ENCODE results near the gene SLC6A11.

SLC6A11 gene

GRCh38 chr3:10780243-10780642, 35.8 kb upstream of the SLC6A11 start:
- H3K4me3 ChIP-seq (ENCODE audit: low read depth, low read length) = no peak overlapping the region
- TF ChIP-seq, protein P1, sequence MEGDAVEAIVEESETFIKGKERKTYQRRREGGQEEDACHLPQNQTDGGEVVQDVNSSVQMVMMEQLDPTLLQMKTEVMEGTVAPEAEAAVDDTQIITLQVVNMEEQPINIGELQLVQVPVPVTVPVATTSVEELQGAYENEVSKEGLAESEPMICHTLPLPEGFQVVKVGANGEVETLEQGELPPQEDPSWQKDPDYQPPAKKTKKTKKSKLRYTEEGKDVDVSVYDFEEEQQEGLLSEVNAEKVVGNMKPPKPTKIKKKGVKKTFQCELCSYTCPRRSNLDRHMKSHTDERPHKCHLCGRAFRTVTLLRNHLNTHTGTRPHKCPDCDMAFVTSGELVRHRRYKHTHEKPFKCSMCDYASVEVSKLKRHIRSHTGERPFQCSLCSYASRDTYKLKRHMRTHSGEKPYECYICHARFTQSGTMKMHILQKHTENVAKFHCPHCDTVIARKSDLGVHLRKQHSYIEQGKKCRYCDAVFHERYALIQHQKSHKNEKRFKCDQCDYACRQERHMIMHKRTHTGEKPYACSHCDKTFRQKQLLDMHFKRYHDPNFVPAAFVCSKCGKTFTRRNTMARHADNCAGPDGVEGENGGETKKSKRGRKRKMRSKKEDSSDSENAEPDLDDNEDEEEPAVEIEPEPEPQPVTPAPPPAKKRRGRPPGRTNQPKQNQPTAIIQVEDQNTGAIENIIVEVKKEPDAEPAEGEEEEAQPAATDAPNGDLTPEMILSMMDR (IDR thresholded peaks at IDR 0.05; ENCODE audit: borderline replicate concordance, insufficient read depth, low read depth, low read length) = no peak

- H3K4me3 ChIP-seq (ENCODE audit: low read depth, low read length) = no peak overlapping the region
- TF ChIP-seq, protein P1 (IDR thresholded peaks at IDR 0.05; ENCODE audit: borderline replicate concordance, insufficient read depth, low read depth, low read length) = no peak
These were observed 35.1 kb upstream of the SLC6A11 start for GRCh38 chr3:10780922-10781321.

- TF ChIP-seq, protein P1 (IDR thresholded peaks at IDR 0.05; ENCODE audit: borderline replicate concordance, insufficient read depth, low read depth, low read length) = no peak
- no peak overlapping the region for H3K4me3 ChIP-seq (ENCODE audit: low read depth, low read length)
These were observed 34.0 kb upstream of the SLC6A11 start for GRCh38 chr3:10781981-10782380.

- no peak overlapping the region for H3K4me3 ChIP-seq (ENCODE audit: low read depth, low read length)
- TF ChIP-seq, protein P1 (IDR thresholded peaks at IDR 0.05; ENCODE audit: borderline replicate concordance, insufficient read depth, low read depth, low read length) = peak; percentile 75
These were observed 32.4 kb upstream of the SLC6A11 start for GRCh38 chr3:10783360-10784351.

GRCh38 chr3:10786640-10787039, 29.4 kb upstream of the SLC6A11 start:
- no peak overlapping the region for H3K4me3 ChIP-seq (ENCODE audit: low read depth, low read length)
- TF ChIP-seq, protein P1 (IDR thresholded peaks at IDR 0.05; ENCODE audit: borderline replicate concordance, insufficient read depth, low read depth, low read length) = no peak

DNA sequence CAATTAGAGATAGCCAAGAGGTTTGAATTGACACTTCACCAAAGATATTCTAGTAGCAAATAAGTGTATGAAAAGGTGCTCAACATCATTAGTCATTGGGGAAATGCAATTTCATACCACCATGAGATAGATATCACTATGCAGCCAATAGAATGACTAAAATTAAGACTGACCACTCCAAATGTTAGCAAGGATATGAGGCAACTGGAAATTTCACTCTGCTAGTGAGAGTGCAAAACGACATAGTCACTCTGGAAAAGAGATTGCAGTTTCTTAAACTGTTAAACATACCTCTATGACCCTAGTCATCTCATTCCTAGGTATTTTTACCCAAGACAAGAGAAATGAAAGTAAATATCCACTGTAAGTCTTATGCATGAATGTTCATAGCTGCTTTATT, 27.6 kb upstream of the SLC6A11 start:
- TF ChIP-seq, protein P1 (IDR thresholded peaks at IDR 0.05; ENCODE audit: borderline replicate concordance, insufficient read depth, low read depth, low read length) = no peak
- H3K4me3 ChIP-seq (ENCODE audit: low read depth, low read length) = no peak overlapping the region

DNA sequence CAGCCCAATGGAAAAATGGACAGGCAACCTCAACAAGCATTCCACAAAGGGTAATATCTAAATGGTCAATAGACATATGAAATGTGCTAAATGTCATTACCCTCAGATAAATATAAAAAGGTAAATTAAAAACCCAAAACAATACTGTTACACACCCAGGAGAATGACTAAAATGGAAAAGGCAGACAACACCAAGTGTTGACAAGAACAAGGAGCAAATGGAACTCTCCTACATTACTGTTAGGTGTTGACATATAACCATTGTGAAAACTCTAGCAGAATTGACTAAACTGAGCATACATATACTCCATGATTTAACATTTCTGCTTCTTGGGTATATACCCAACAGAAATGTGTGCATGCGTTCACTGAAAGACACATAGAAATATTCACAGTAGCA, 25.3 kb upstream of the SLC6A11 start:
- H3K4me3 ChIP-seq (ENCODE audit: low read depth, low read length) = no peak overlapping the region
- TF ChIP-seq, protein P1 (IDR thresholded peaks at IDR 0.05; ENCODE audit: borderline replicate concordance, insufficient read depth, low read depth, low read length) = no peak
